Measurements from ENCODE around the gene AIDA. TPM values are rescaled to one million over a fixed set of nuclear protein-coding genes. Genes with fewer than 3 reads are reported as not detected.

Gene AIDA
- total RNA-seq, result 100 to 1,000 TPM; 129 to 136 TPM
- polyA plus RNA-seq (2013, experiment 1 of 2), result 85.2 TPM
- polyA plus RNA-seq (2013, experiment 2 of 2), result 90.1 TPM
- long read RNA-seq, experiment 1, transcript AIDA-201 (10 exons, 3,008 nt), result major isoform, 26 of 73 reads
- long read RNA-seq, experiment 1, partial matches to known transcripts, result 10 of 73 reads
- long read RNA-seq, experiment 1, other reads (novel, unspliced or antisense), result 37 of 73 reads
- long read RNA-seq, experiment 2, full-length matches to known transcripts, result 177 of 206 reads
- long read RNA-seq, experiment 2, partial matches to known transcripts, result 14 of 206 reads
- long read RNA-seq, experiment 2, other reads (novel, unspliced or antisense), result 15 of 206 reads
- long read RNA-seq, experiment 3, transcript AIDA-201 (10 exons, 3,008 nt), result major isoform, 138 of 168 reads
- long read RNA-seq, experiment 3, partial matches to known transcripts, result 10 of 168 reads
- long read RNA-seq, experiment 3, other reads (novel, unspliced or antisense), result 20 of 168 reads
- long read RNA-seq, experiment 4, transcript AIDA-201 (10 exons, 3,008 nt), result major isoform, 65 of 74 reads
- long read RNA-seq, experiment 4, partial matches to known transcripts, result 2 of 74 reads
- long read RNA-seq, experiment 4, other reads (novel, unspliced or antisense), result 7 of 74 reads

- Mint-ChIP-seq H3K27ac (peak within 1 kb of the TSS; percentile 100), H3K36me3 (ENCODE audit: low read depth) (peaks cover 30% of the 10 kb centered on the region), H3K4me1 (peaks cover 15% of the 10 kb centered on the region), H3K27me3 (ENCODE audit: insufficient read depth) (no peaks in the 10 kb centered on the region), H3K4me3 (peak within 1 kb of the TSS; percentile 91), H3K9me3 (no peaks in the 10 kb centered on the region)
- H3K9me3 ChIP-seq (ENCODE audit: control insufficient read depth, low read length), result no peaks in the 10 kb centered on the region
- peak within 1 kb of the TSS; percentile 81 for H3K27ac ChIP-seq (ENCODE audit: low read depth, low read length)
- H3K4me3 ChIP-seq (ENCODE audit: low read length), result peak within 1 kb of the TSS; percentile 100
- WGBS, 2 experiments (ENCODE audit: insufficient coverage in 1 of 2, insufficient read length in 1 of 2), result 0 to 1% methylated on average over 28 to 50 of the region's 62 CpGs
- TF ChIP-seq CTCF (conservative IDR thresholded peaks at IDR 0.05), result no peak
- H3K9ac ChIP-seq (ENCODE audit: extremely low read depth, low read length, poor library complexity, severe bottlenecking), result peak within 1 kb of the TSS; percentile 80
- peak; percentile 98 for DNase-seq
- no peaks in the 10 kb centered on the region for H3K27me3 ChIP-seq (ENCODE audit: control insufficient read depth, insufficient read depth, low read length, poor library complexity, severe bottlenecking)
- H3K36me3 ChIP-seq (ENCODE audit: control insufficient read depth, insufficient read depth, low read length), result peaks cover 25% of the 10 kb centered on the region
- H3K4me1 ChIP-seq (ENCODE audit: control insufficient read depth, insufficient read depth, low read length), result no peaks in the 10 kb centered on the region
Observed at GRCh38 chr1:222712253-222713090, at the start of gene AIDA, which contains the start of gene BROX. TSS of gene AIDA (minus strand) at chr1:222712491. CDS start at chr1:222712317, 174 bp downstream. TSS of gene BROX (plus strand) at chr1:222712564. CDS start at chr1:222715700, 3,136 bp downstream.

- Histone ChIP-seq H3K9me3 (ENCODE audit: control insufficient read depth, low read length) (no peaks in the 10 kb centered on the region), H3K27me3 (ENCODE audit: control insufficient read depth, insufficient read depth, low read length, poor library complexity, severe bottlenecking) (no peaks in the 10 kb centered on the region), H3K4me3 (ENCODE audit: low read length) (no peak overlapping the region), H3K9ac (ENCODE audit: extremely low read depth, low read length, poor library complexity, severe bottlenecking) (no peak overlapping the region), H3K27ac (ENCODE audit: low read depth, low read length) (no peak overlapping the region), H3K36me3 (ENCODE audit: control insufficient read depth, insufficient read depth, low read length) (no peaks in the 10 kb centered on the region), H3K4me1 (ENCODE audit: control insufficient read depth, insufficient read depth, low read length) (no peaks in the 10 kb centered on the region)
- H3K4me3 Mint-ChIP-seq, result no peak overlapping the region
- no peak overlapping the region for H3K27ac Mint-ChIP-seq
- H3K27me3 Mint-ChIP-seq (ENCODE audit: insufficient read depth), result peaks cover 10% of the 10 kb centered on the region
- 67% methylated on average over 1 of the region's 1 CpG; no CpG with 5 or more reads in 1 of the 2 experiments for WGBS, 2 experiments (ENCODE audit: insufficient coverage in 1 of 2, insufficient read length in 1 of 2)
- H3K9me3 Mint-ChIP-seq, result peaks cover 9% of the 10 kb centered on the region
- no peaks in the 10 kb centered on the region for H3K4me1 Mint-ChIP-seq
- no peak for TF ChIP-seq CTCF (conservative IDR thresholded peaks at IDR 0.05)
- no peak for DNase-seq
- H3K36me3 Mint-ChIP-seq (ENCODE audit: low read depth), result no peaks in the 10 kb centered on the region
Observed at GRCh38 chr1:222761083-222761482, 48.8 kb upstream of the AIDA start.

GRCh38 chr1:222759451-222760035 is 47.3 kb upstream of the AIDA start:
- TF ChIP-seq CTCF (conservative IDR thresholded peaks at IDR 0.05), result no peak
- Histone ChIP-seq H3K4me3 (ENCODE audit: low read length) (no peak overlapping the region), H3K27me3 (ENCODE audit: control insufficient read depth, insufficient read depth, low read length, poor library complexity, severe bottlenecking) (no peaks in the 10 kb centered on the region), H3K4me1 (ENCODE audit: control insufficient read depth, insufficient read depth, low read length) (no peaks in the 10 kb centered on the region), H3K27ac (ENCODE audit: low read depth, low read length) (no peak overlapping the region), H3K36me3 (ENCODE audit: control insufficient read depth, insufficient read depth, low read length) (no peaks in the 10 kb centered on the region), H3K9ac (ENCODE audit: extremely low read depth, low read length, poor library complexity, severe bottlenecking) (no peak overlapping the region), H3K9me3 (ENCODE audit: control insufficient read depth, low read length) (no peaks in the 10 kb centered on the region)
- H3K4me1 Mint-ChIP-seq, result no peaks in the 10 kb centered on the region
- no peak for DNase-seq
- peaks cover 9% of the 10 kb centered on the region for H3K27me3 Mint-ChIP-seq (ENCODE audit: insufficient read depth)
- no peak overlapping the region for H3K4me3 Mint-ChIP-seq
- WGBS, 2 experiments (ENCODE audit: insufficient coverage in 1 of 2, insufficient read length in 1 of 2), result 87 to 100% methylated on average over 3 to 5 of the region's 5 CpGs
- H3K36me3 Mint-ChIP-seq (ENCODE audit: low read depth), result no peaks in the 10 kb centered on the region
- no peak overlapping the region for H3K27ac Mint-ChIP-seq
- peaks cover 4% of the 10 kb centered on the region for H3K9me3 Mint-ChIP-seq

Measured in endodermal cell (in vitro differentiated cells).